H1 (cell line): ENCODE data around the gene MSI1. TPM values are rescaled to one million over a fixed set of nuclear protein-coding genes. Genes with fewer than 3 reads are reported as not detected.

ENCODE experiments used
- CTCF ChIA-PET: fragments of 300-600 bp; sonication (Branson Sonifier 250); formaldehyde crosslinking; loops from one replicate; lab custom pipeline; 2021; ENCODE audit not compliant: partially characterized antibody; lab: Charles Lee
- POLR2A ChIA-PET: fragments of 300-600 bp; sonication (Branson Sonifier 250); formaldehyde crosslinking; loops from one replicate; lab custom pipeline; 2021; ENCODE audit warnings: inconsistent platforms; ENCODE audit not compliant: partially characterized antibody; lab: Charles Lee
- DNase-seq, 2 experiments: peaks; one replicate each; pipeline versions ENCODE4 v3.0.0 to v3.0.0-alpha.2; 2010 to 2022; ENCODE audit warnings: low spot score in 2 of 2, low read depth in 1 of 2, mixed read lengths in 1 of 2
- FAIRE-seq: peaks from 2 replicates; lab custom pipeline; 2011; peaks lifted over from hg19 to GRCh38; lab: Jason Lieb, UNC
- H2AFZ ChIP-seq: 2 replicates; pipeline ENCODE4 v1.8.1; 2012; ENCODE audit warnings: low read length, inconsistent platforms
- H2AK5ac ChIP-seq: 2 replicates; pipeline ENCODE4 v1.6.1; 2013; ENCODE audit warnings: low read depth, low read length
- H2BK120ac ChIP-seq: replicated peaks from 2 replicates; pipeline ENCODE3; 2013; ENCODE audit warnings: low read depth, low read length, inconsistent platforms
- H2BK12ac ChIP-seq: 2 replicates; pipeline ENCODE4 v1.6.1; 2013; ENCODE audit warnings: low read depth, low read length
- H2BK15ac ChIP-seq: 2 replicates; pipeline ENCODE4 v1.6.1; 2013; ENCODE audit warnings: low read length
- H2BK20ac ChIP-seq: 2 replicates; pipeline ENCODE4 v1.6.1; 2013; ENCODE audit warnings: low read length
- H2BK5ac ChIP-seq: 2 replicates; pipeline ENCODE4 v1.6.1; 2013; ENCODE audit warnings: low read depth, low read length
- H3K14ac ChIP-seq: 2 replicates; pipeline ENCODE4 v1.6.1; 2013; ENCODE audit warnings: inconsistent platforms; ENCODE audit not compliant: insufficient read length
- H3K18ac ChIP-seq: 2 replicates; pipeline ENCODE4 v1.6.1; 2013; ENCODE audit warnings: low read length; ENCODE audit errors: extremely low read depth
- H3K23ac ChIP-seq: 2 replicates; pipeline ENCODE4 v1.6.1; 2013; ENCODE audit warnings: inconsistent platforms; ENCODE audit not compliant: insufficient read length
- H3K23me2 ChIP-seq: 2 replicates; pipeline ENCODE4 v1.6.1; 2013; ENCODE audit warnings: low read depth, low read length
- H3K27ac ChIP-seq: 2 replicates; pipeline ENCODE4 v1.6.1; 2011; ENCODE audit warnings: low read depth, low read length, inconsistent platforms
- H3K27me3 ChIP-seq, 4 experiments: replicated peaks in 1 of 4; 1 replicate in 1 of 4; 2 replicates in 3 of 4; pipeline versions ENCODE4 v1.6.1 to v1.8.1; 2011 to 2013; ENCODE audit warnings: low read length in 3 of 4, mild to moderate bottlenecking in 3 of 4, inconsistent platforms in 2 of 4, mixed read lengths in 2 of 4, moderate library complexity in 1 of 4; ENCODE audit not compliant: control insufficient read depth in 3 of 4, insufficient read depth in 3 of 4; ENCODE audit errors: extremely low read depth in 1 of 4
- H3K36me3 ChIP-seq, 4 experiments: 2 replicates each; pipeline versions ENCODE4 v1.6.1 to v1.8.1; 2011 to 2013; ENCODE audit warnings: mild to moderate bottlenecking in 4 of 4, low read length in 3 of 4, moderate library complexity in 2 of 4, control low read depth in 1 of 4, inconsistent platforms in 1 of 4; ENCODE audit not compliant: insufficient read depth in 4 of 4, control insufficient read depth in 2 of 4
- H3K4ac ChIP-seq: replicated peaks from 2 replicates; pipeline ENCODE3; 2013; ENCODE audit warnings: low read length, low read depth, mixed read lengths, inconsistent platforms; ENCODE audit not compliant: insufficient read length
- H3K4me1 ChIP-seq, 4 experiments: replicated peaks in 1 of 4; 1 replicate in 1 of 4; 2 replicates in 3 of 4; pipeline versions ENCODE4 v1.6.1 to v1.8.1; 2011 to 2013; ENCODE audit warnings: low read length in 3 of 4, inconsistent platforms in 2 of 4, mixed read lengths in 1 of 4; ENCODE audit not compliant: insufficient read depth in 4 of 4, control insufficient read depth in 3 of 4
- H3K4me2 ChIP-seq, 2 experiments: 2 replicates each; pipeline versions ENCODE4 v1.6.1 to v1.8.1; 2011 to 2013; ENCODE audit warnings: low read depth in 2 of 2, low read length in 2 of 2, control low read depth in 1 of 2, inconsistent platforms in 1 of 2, mild to moderate bottlenecking in 1 of 2; ENCODE audit not compliant: insufficient read depth in 1 of 2
- H3K4me3 ChIP-seq, 4 experiments: fragments of 200-600, 300-600 bp in 1 of 4; sonication (generic), shearing (Covaris generic), sonication (Bioruptor Twin) in 1 of 4; 2 replicates each; pipeline versions ENCODE4 v1.5.1 to v1.8.1; 2011 to 2016; ENCODE audit warnings: low read length in 4 of 4, low read depth in 3 of 4, control low read depth in 2 of 4, inconsistent platforms in 2 of 4, mild to moderate bottlenecking in 2 of 4, mixed read lengths in 1 of 4, moderate library complexity in 1 of 4; ENCODE audit not compliant: insufficient read depth in 2 of 4; ENCODE audit errors: extremely low read depth in 1 of 4
- H3K56ac ChIP-seq: replicated peaks from 2 replicates; pipeline ENCODE3; 2013; ENCODE audit warnings: low read depth, mild to moderate bottlenecking, mixed read lengths, low read length, inconsistent platforms; ENCODE audit not compliant: insufficient read length
- H3K79me1 ChIP-seq: 2 replicates; pipeline ENCODE4 v1.6.1; 2013; ENCODE audit warnings: low read depth, low read length, control low read depth
- H3K79me2 ChIP-seq, 2 experiments: 2 replicates each; pipeline versions ENCODE4 v1.6.1 to v1.8.1; 2012 to 2013; ENCODE audit warnings: low read length in 2 of 2, mild to moderate bottlenecking in 2 of 2, inconsistent platforms in 1 of 2; ENCODE audit not compliant: insufficient read depth in 2 of 2, control insufficient read depth in 1 of 2
- H3K9ac ChIP-seq, 4 experiments: replicated peaks in 1 of 4; 1 replicate in 1 of 4; 2 replicates in 3 of 4; pipeline versions ENCODE4 v1.6.1 to v1.8.1; 2011 to 2013; ENCODE audit warnings: low read depth in 3 of 4, low read length in 3 of 4, control low read depth in 2 of 4, mild to moderate bottlenecking in 2 of 4, moderate library complexity in 2 of 4, inconsistent platforms in 1 of 4; ENCODE audit errors: extremely low read depth in 1 of 4
- H3K9me3 ChIP-seq, 2 experiments: 2 replicates each; pipeline versions ENCODE4 v1.6.1 to v1.8.1; 2012 to 2013; ENCODE audit warnings: mild to moderate bottlenecking in 2 of 2, moderate library complexity in 2 of 2, control low read depth in 1 of 2, inconsistent platforms in 1 of 2, low read depth in 1 of 2, low read length in 1 of 2, mixed read lengths in 1 of 2; ENCODE audit not compliant: insufficient read depth in 2 of 2
- H4K20me1 ChIP-seq, 2 experiments: replicated peaks in 1 of 2; 2 replicates each; pipeline versions ENCODE3 to v1.8.1; 2011 to 2013; ENCODE audit warnings: inconsistent platforms in 2 of 2, low read length in 2 of 2, mild to moderate bottlenecking in 1 of 2; ENCODE audit not compliant: insufficient read depth in 2 of 2, control insufficient read depth in 1 of 2
- H4K5ac ChIP-seq: 2 replicates; pipeline ENCODE4 v1.6.1; 2013; ENCODE audit warnings: low read length, low read depth, mixed read lengths, inconsistent platforms; ENCODE audit not compliant: insufficient read length
- H4K8ac ChIP-seq: 2 replicates; pipeline ENCODE4 v1.8.0; 2013; ENCODE audit warnings: mild to moderate bottlenecking, moderate library complexity, low read length, inconsistent platforms; ENCODE audit not compliant: insufficient read depth; ENCODE audit errors: extremely low read depth
- H4K91ac ChIP-seq: replicated peaks from 2 replicates; pipeline ENCODE3; 2013; ENCODE audit warnings: low read length, mixed read lengths, inconsistent platforms; ENCODE audit not compliant: insufficient read length
- ASH2L ChIP-seq: fragments of 200-600, 300-600 bp; sonication (generic); IDR thresholded peaks from one replicate; pipeline ENCODE4 v1.7.1; 2017; ENCODE audit warnings: low read length
- CBX5 ChIP-seq: fragments of 300-800, 300-1000 bp; sonication (generic); IDR thresholded peaks from 2 replicates; pipeline ENCODE4 v1.7.1; 2016; ENCODE audit warnings: antibody characterized with exemption, low read length, low read depth
- E2F6 ChIP-seq: IDR thresholded peaks from 2 replicates; pipeline ENCODE4 v1.6.1; 2012; ENCODE audit warnings: inconsistent platforms
- GTF2F1 ChIP-seq: IDR thresholded peaks from 2 replicates; pipeline ENCODE4 v1.6.1; 2012; ENCODE audit warnings: low read depth, low read length, improper control_type of control experiment, borderline replicate concordance
- POLR2A ChIP-seq, 2 experiments: IDR thresholded peaks; 1 replicate in 1 of 2; 2 replicates in 1 of 2; pipeline ENCODE4 v1.6.1; 2011; ENCODE audit warnings: low read depth in 2 of 2, low read length in 2 of 2, mild to moderate bottlenecking in 2 of 2; ENCODE audit errors: control extremely low read depth in 1 of 2
- TEAD4 ChIP-seq: IDR thresholded peaks from 2 replicates; pipeline ENCODE4 v1.6.1; 2012; ENCODE audit warnings: low read depth, low read length, inconsistent platforms, mixed read lengths
- WGBS, 2 experiments: shearing (Covaris generic) in 1 of 2; methylation state at CpG; one replicate each; pipeline versions ENCODE4 v1.1.6 to v1.1.7; 2013 to 2015; ENCODE audit warnings: low lambda C conversion rate in 2 of 2, mixed read lengths in 2 of 2, inconsistent platforms in 1 of 2, low coverage in 1 of 2, missing lambda C conversion rate in 1 of 2; ENCODE audit not compliant: insufficient replicate concordance in 2 of 2, insufficient coverage in 1 of 2, insufficient read length in 1 of 2; ENCODE audit errors: extremely low coverage in 1 of 2, missing lambda C conversion rate in 1 of 2; 5-methylcytosine and 5-hydroxymethylcytosine counted together
- polyA plus RNA-seq, 7 experiments: library from polyadenylated mRNA; depleted of rRNA in 3 of 7; stranded (reverse) in 5 of 7; unstranded in 2 of 7; fragments of >200 nt in 5 of 7; fragments of 200-250 nt in 2 of 7; gene quantifications; 1 replicate in 5 of 7; 2 replicates in 1 of 7; 4 replicates in 1 of 7; pipeline versions ENCODE4 v1.2.1 to v1.2.3, GENCODE V29; 2011 to 2013; ENCODE audit warnings: missing spikeins in 2 of 7, mixed read lengths in 2 of 7
- total RNA-seq: library from RNA; stranded (reverse); fragmentation: NEBNext Ultra II Directional; extraction: Animal tissue kit (Norgen Biotek cat#: 25700); gene quantifications from 2 replicates; pipeline ENCODE4 v1.2.1, GENCODE V29; 2021

MSI1 gene
- total and polyA plus RNA-seq, 2 of the 8 experiments (the other 6 are each of a cell fraction or from before 2014, with no cell fraction given), result 13.5 to 51.9 TPM

- no peaks in the 10 kb centered on the region for H3K9me3 ChIP-seq
- no peak overlapping the region for H3K23ac ChIP-seq
- no peak overlapping the region for H3K14ac ChIP-seq
- H3K79me2 ChIP-seq, result no peaks in the 10 kb centered on the region
- H2AK5ac ChIP-seq, result no peak overlapping the region
- no peak overlapping the region for H4K91ac ChIP-seq
- H3K4me3 ChIP-seq, result no peak overlapping the region
- FAIRE-seq (no peak), DNase-seq (no peak)
- H4K20me1 ChIP-seq, result no peaks in the 10 kb centered on the region
- no peaks in the 10 kb centered on the region for H3K79me1 ChIP-seq
- TF ChIP-seq GTF2F1 (no peak), CBX5 (no peak), ASH2L (no peak), POLR2A (IDR thresholded peaks at IDR 0.05; ENCODE audit: control extremely low read depth in 1 of 2, low read depth in 2 of 2, low read length in 2 of 2) (no peak), E2F6 (no peak), TEAD4 (no peak)
- H3K18ac ChIP-seq, result no peak overlapping the region
- no peak overlapping the region for H4K8ac ChIP-seq
- no peak overlapping the region for H3K56ac ChIP-seq
- H3K27ac ChIP-seq, result no peak overlapping the region
- no peak overlapping the region for H2BK20ac ChIP-seq
- H2AFZ ChIP-seq, result no peak overlapping the region
- no peaks in the 10 kb centered on the region for H3K23me2 ChIP-seq
- no peak overlapping the region for H4K5ac ChIP-seq
- WGBS, 2 experiments, result 86% methylated on average over 2 of the region's 2 CpGs; no CpG with 5 or more reads in 1 of the 2 experiments
- H2BK120ac ChIP-seq, result no peak overlapping the region
- no peak overlapping the region for H2BK5ac ChIP-seq
- no peak overlapping the region for H3K4me2 ChIP-seq
- H3K36me3 ChIP-seq, result no peaks in the 10 kb centered on the region
- peaks cover 0 to 1% (median 0%) of the 10 kb centered on the region in 4 experiments; a peak in 1 of 7 replicates for H3K4me1 ChIP-seq
- no peak overlapping the region for H3K4ac ChIP-seq
- no peak overlapping the region for H2BK12ac ChIP-seq
- CTCF ChIA-PET, result interaction anchor here (0.6 to 6.6 kb wide), 11 partner anchors 9 to 648 kb away, joined by 3 to 61 read pairs (median 5); no protein-coding TSS in a partner anchor
- no peaks in the 10 kb centered on the region for H3K27me3 ChIP-seq
- no peak overlapping the region for H2BK15ac ChIP-seq
- POLR2A ChIA-PET, result interaction anchor here (0.6 to 1.7 kb wide), 5 partner anchors 12 to 144 kb away, joined by 3 to 6 read pairs (median 3); no protein-coding TSS in a partner anchor
- H3K9ac ChIP-seq, result no peak overlapping the region
Measured at GRCh38 chr12:120323772-120324171, 45.2 kb downstream of the MSI1 start.
